ENCODE data around the gene VEGFC. TPM values are rescaled to one million over a fixed set of nuclear protein-coding genes. Genes with fewer than 3 reads are reported as not detected.

Gene VEGFC
- total and polyA plus RNA-seq, 7 experiments from 2014 or later: not detected

DNA sequence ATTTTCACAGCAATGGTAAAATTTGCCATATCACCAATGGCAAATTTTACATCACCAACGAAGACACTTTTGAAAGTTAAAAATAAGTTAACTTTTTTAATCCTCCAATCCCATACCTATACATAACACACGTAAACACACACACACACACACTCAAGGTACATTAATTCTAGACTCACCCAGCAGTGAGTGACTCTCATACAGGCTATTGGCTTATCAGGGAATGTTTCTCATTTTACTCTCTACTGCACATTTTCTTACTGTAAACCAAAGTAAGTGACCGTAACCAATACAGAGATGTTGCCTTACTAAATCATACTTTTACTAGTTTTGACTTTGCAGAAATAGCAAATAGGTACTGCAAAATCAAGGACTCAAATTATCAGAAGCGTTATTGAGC lies 2.3 kb downstream of the VEGFC start:
- no peak overlapping the region for H3K27ac Mint-ChIP-seq
- H3K27me3 Mint-ChIP-seq: peaks cover 45 to 61% (median 52%) of the 10 kb centered on the region in 5 donors
- no peak overlapping the region for H3K4me3 Mint-ChIP-seq

DNA sequence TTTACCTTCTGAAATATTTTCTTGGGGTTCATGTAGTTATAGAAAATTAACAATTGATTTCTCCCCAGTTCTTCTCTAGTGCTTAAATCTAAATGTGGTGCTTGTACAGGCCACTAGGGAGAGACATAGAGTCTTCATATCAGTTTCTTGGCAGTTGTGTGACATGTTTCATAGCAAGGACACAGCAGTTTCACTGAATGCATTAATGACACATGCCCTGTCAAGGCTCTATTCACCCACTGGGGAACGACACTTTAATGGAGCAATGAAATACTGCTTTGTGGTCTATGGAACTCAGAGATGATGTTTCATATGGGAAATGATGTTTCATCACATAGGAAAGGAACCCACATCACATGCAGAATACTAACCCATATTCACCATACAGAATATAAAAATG lies 2.8 kb downstream of the VEGFC start:
- POLR2A ChIA-PET: no interaction called here
- H3K27me3 Mint-ChIP-seq: peaks cover 43 to 57% (median 48%) of the 10 kb centered on the region in 5 donors
- no peak for DNase-seq

More for the DNA sequence above, 2.3 kb downstream of the VEGFC start:
- intact Hi-C loops (cut with micrococcal nuclease): loop anchor here in 1 of 2 donors (1.0 to 2.0 kb wide), 4 partner anchors 113 to 414 kb away; no protein-coding TSS in a partner anchor
- H3K27ac ChIP-seq (ENCODE audit: low read depth, low read length): no peak overlapping the region
- H3K4me3 ChIP-seq (ENCODE audit: low read length): no peak overlapping the region
- DNase-seq (no peak), ATAC-seq (no peak)
- peaks cover 0 to 5% of the 10 kb centered on the region in 2 donors for H3K27me3 ChIP-seq (ENCODE audit: control insufficient read depth in 2 of 2, insufficient read depth in 2 of 2, low read length in 2 of 2)
- no peaks in the 10 kb centered on the region for H3K9me3 ChIP-seq (ENCODE audit: control insufficient read depth in 2 of 3, low read length in 3 of 3)
- POLR2A ChIA-PET: no interaction called here
- H3K36me3 Mint-ChIP-seq: peaks cover 0 to 3% (median 0%) of the 10 kb centered on the region in 5 donors
- CTCF ChIA-PET: no interaction called here
- no peaks in the 10 kb centered on the region for H3K36me3 ChIP-seq (ENCODE audit: control insufficient read depth in 2 of 3, insufficient read depth in 3 of 3, low read length in 3 of 3)
- H3K4me1 Mint-ChIP-seq: peaks cover 0 to 20% (median 10%) of the 10 kb centered on the region in 7 donors
- peaks cover 0 to 10% (median 2%) of the 10 kb centered on the region in 11 donors for H3K9me3 Mint-ChIP-seq
- no peaks in the 10 kb centered on the region for H3K4me1 ChIP-seq (ENCODE audit: control insufficient read depth in 2 of 2, insufficient read depth in 2 of 2, low read length in 2 of 2)

DNA sequence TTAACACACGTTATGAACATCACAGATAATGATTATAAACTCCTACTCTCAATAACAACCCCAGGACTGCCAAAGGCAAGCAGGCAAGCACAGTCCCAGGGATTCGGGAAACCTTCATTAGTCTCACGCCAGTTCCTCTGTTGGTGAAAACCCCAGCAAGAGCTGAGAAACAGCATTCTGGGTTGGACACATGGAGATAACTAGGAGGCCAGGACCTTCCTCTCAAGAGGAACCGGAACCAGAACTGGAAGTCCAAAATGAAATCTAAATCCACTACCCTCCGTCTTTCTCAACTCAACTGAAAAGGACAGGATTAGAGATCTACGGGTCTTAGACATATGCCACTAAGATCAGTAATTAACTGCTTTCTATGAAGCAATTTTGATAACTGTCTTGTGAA lies 3.8 kb downstream of the VEGFC start:
- Histone ChIP-seq H3K27ac (ENCODE audit: low read depth, low read length) (no peak overlapping the region), H3K36me3 (ENCODE audit: control insufficient read depth in 2 of 3, insufficient read depth in 3 of 3, low read length in 3 of 3) (no peaks in the 10 kb centered on the region), H3K9me3 (ENCODE audit: control insufficient read depth in 2 of 3, low read length in 3 of 3) (no peaks in the 10 kb centered on the region), H3K27me3 (ENCODE audit: control insufficient read depth in 2 of 2, insufficient read depth in 2 of 2, low read length in 2 of 2) (peaks cover 0 to 5% of the 10 kb centered on the region in 2 donors), H3K4me3 (ENCODE audit: low read length) (no peak overlapping the region), H3K4me1 (ENCODE audit: control insufficient read depth in 2 of 2, insufficient read depth in 2 of 2, low read length in 2 of 2) (no peaks in the 10 kb centered on the region)
- no peak overlapping the region for H3K27ac Mint-ChIP-seq
- H3K4me3 Mint-ChIP-seq: no peak overlapping the region
- ATAC-seq (no peak), DNase-seq (no peak)
- CTCF ChIA-PET: no interaction called here
- H3K36me3 Mint-ChIP-seq: no peaks in the 10 kb centered on the region
- POLR2A ChIA-PET: no interaction called here
- H3K27me3 Mint-ChIP-seq: peaks cover 36 to 49% (median 40%) of the 10 kb centered on the region in 5 donors
- H3K9me3 Mint-ChIP-seq: peaks cover 0 to 5% (median 2%) of the 10 kb centered on the region in 11 donors
- intact Hi-C loops (cut with micrococcal nuclease): no loop called here
- peaks cover 0 to 18% (median 6%) of the 10 kb centered on the region in 7 donors for H3K4me1 Mint-ChIP-seq

More for the DNA sequence above, 2.8 kb downstream of the VEGFC start:
- intact Hi-C loops (cut with micrococcal nuclease): loop anchor here in 1 of 2 donors (1.0 to 2.0 kb wide), 4 partner anchors 113 to 413 kb away; no protein-coding TSS in a partner anchor
- Mint-ChIP-seq H3K36me3 (no peaks in the 10 kb centered on the region), H3K27ac (no peak overlapping the region), H3K9me3 (peaks cover 0 to 8% (median 2%) of the 10 kb centered on the region in 11 donors), H3K4me1 (peaks cover 0 to 20% (median 10%) of the 10 kb centered on the region in 7 donors), H3K4me3 (no peak overlapping the region)
- CTCF ChIA-PET: no interaction called here
- H3K36me3 ChIP-seq (ENCODE audit: control insufficient read depth in 2 of 3, insufficient read depth in 3 of 3, low read length in 3 of 3): no peaks in the 10 kb centered on the region
- H3K27me3 ChIP-seq (ENCODE audit: control insufficient read depth in 2 of 2, insufficient read depth in 2 of 2, low read length in 2 of 2): peaks cover 0 to 5% of the 10 kb centered on the region in 2 donors
- H3K27ac ChIP-seq (ENCODE audit: low read depth, low read length): no peak overlapping the region
- no peak for ATAC-seq
- no peaks in the 10 kb centered on the region for H3K4me1 ChIP-seq (ENCODE audit: control insufficient read depth in 2 of 2, insufficient read depth in 2 of 2, low read length in 2 of 2)
- H3K4me3 ChIP-seq (ENCODE audit: low read length): no peak overlapping the region
- no peaks in the 10 kb centered on the region for H3K9me3 ChIP-seq (ENCODE audit: control insufficient read depth in 2 of 3, low read length in 3 of 3)

DNA sequence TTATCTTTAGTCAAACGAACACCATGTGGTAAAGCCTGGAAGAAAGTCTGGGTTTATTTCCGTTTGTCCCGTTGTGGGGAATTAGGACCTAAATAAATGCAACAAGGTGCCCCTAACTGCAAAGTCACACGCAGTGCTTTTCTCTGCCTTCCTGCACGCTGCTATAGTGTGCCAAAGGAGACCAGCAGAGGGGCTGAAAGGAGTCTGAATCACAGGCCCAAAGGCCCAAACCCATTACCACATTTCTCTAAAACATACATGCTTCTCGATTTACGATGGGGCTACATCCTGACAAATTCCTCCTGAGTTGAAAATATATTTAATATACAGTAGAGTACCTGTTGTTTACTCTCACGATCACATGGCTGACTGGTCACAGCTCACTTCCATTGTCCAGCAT lies 4.5 kb downstream of the VEGFC start:
- Mint-ChIP-seq H3K27ac (no peak overlapping the region), H3K36me3 (no peaks in the 10 kb centered on the region), H3K4me1 (peaks cover 0 to 13% (median 6%) of the 10 kb centered on the region in 7 donors), H3K9me3 (peaks cover 0 to 5% (median 0%) of the 10 kb centered on the region in 11 donors), H3K4me3 (no peak overlapping the region), H3K27me3 (peaks cover 29 to 42% (median 33%) of the 10 kb centered on the region in 5 donors)
- no peak overlapping the region for H3K27ac ChIP-seq (ENCODE audit: low read depth, low read length)
- CTCF ChIA-PET: no interaction called here
- ATAC-seq: no peak
- intact Hi-C loops (cut with micrococcal nuclease): no loop called here
- H3K4me3 ChIP-seq (ENCODE audit: low read length): no peak overlapping the region
- POLR2A ChIA-PET: no interaction called here
- peaks cover 0 to 5% of the 10 kb centered on the region in 2 donors for H3K27me3 ChIP-seq (ENCODE audit: control insufficient read depth in 2 of 2, insufficient read depth in 2 of 2, low read length in 2 of 2)
- no peak for DNase-seq
- H3K4me1 ChIP-seq (ENCODE audit: control insufficient read depth in 2 of 2, insufficient read depth in 2 of 2, low read length in 2 of 2): no peaks in the 10 kb centered on the region
- H3K36me3 ChIP-seq (ENCODE audit: control insufficient read depth in 2 of 3, insufficient read depth in 3 of 3, low read length in 3 of 3): no peaks in the 10 kb centered on the region
- no peaks in the 10 kb centered on the region for H3K9me3 ChIP-seq (ENCODE audit: control insufficient read depth in 2 of 3, low read length in 3 of 3)

DNA sequence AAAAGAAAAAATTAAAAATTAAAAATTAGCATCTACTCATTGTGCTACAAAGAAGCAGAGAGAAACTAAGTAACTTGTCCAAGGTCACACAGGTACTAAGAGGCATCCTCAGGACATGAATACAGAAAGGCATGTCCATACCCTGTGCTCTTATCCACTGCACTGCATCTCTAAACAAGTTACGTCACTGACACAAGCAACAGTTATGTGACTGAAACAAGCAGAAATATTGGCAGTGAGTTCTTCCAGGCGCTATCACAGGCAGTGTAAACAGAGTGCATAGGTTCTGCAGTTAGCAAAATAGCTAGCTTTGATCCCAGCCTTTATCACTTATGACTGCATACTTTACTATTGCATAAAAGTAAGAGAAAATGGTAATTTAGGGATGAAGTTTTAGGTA lies 7.9 kb downstream of the VEGFC start:
- ChIA-PET CTCF (no interaction called here), POLR2A (no interaction called here)
- Mint-ChIP-seq H3K27me3 (peaks cover 9 to 18% (median 14%) of the 10 kb centered on the region in 5 donors), H3K9me3 (peaks cover 0 to 5% (median 0%) of the 10 kb centered on the region in 11 donors), H3K27ac (no peak overlapping the region), H3K4me1 (no peaks in the 10 kb centered on the region), H3K36me3 (no peaks in the 10 kb centered on the region), H3K4me3 (no peak overlapping the region)
- no peaks in the 10 kb centered on the region for H3K4me1 ChIP-seq (ENCODE audit: control insufficient read depth in 2 of 2, insufficient read depth in 2 of 2, low read length in 2 of 2)
- intact Hi-C loops (cut with micrococcal nuclease): no loop called here
- H3K4me3 ChIP-seq (ENCODE audit: low read length): no peak overlapping the region
- DNase-seq (no peak), ATAC-seq (no peak)
- H3K27ac ChIP-seq (ENCODE audit: low read depth, low read length): no peak overlapping the region
- no peaks in the 10 kb centered on the region for H3K27me3 ChIP-seq (ENCODE audit: control insufficient read depth in 2 of 2, insufficient read depth in 2 of 2, low read length in 2 of 2)
- no peaks in the 10 kb centered on the region for H3K9me3 ChIP-seq (ENCODE audit: control insufficient read depth in 2 of 3, low read length in 3 of 3)
- H3K36me3 ChIP-seq (ENCODE audit: control insufficient read depth in 2 of 3, insufficient read depth in 3 of 3, low read length in 3 of 3): no peaks in the 10 kb centered on the region

DNA sequence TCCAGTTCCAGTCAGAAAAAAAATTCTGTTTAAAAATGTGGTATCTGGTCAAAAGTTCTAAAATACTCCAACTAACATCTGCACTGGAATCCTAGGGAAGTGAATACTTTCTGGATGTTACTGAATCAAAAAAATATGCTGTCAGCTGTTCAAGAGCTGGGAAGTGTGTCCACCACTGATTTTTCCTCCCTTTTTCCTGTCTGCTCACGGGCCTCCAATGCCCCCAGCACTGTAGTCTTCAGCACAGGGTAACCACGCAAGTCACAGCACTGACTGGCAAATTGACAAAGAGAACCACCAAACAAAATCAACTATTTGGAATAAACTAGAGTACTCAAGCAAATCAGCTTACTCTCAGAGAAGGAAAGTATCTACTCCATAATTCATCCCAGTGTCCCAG lies 9.9 kb downstream of the VEGFC start:
- Mint-ChIP-seq H3K36me3 (no peaks in the 10 kb centered on the region), H3K27ac (no peak overlapping the region), H3K4me1 (no peaks in the 10 kb centered on the region), H3K4me3 (no peak overlapping the region), H3K27me3 (peaks cover 0 to 9% (median 4%) of the 10 kb centered on the region in 5 donors), H3K9me3 (peaks cover 0 to 5% (median 0%) of the 10 kb centered on the region in 11 donors)
- intact Hi-C loops (cut with micrococcal nuclease): no loop called here
- H3K36me3 ChIP-seq (ENCODE audit: control insufficient read depth in 2 of 3, insufficient read depth in 3 of 3, low read length in 3 of 3): no peaks in the 10 kb centered on the region
- no peak overlapping the region for H3K4me3 ChIP-seq (ENCODE audit: low read length)
- H3K27me3 ChIP-seq (ENCODE audit: control insufficient read depth in 2 of 2, insufficient read depth in 2 of 2, low read length in 2 of 2): no peaks in the 10 kb centered on the region
- no peaks in the 10 kb centered on the region for H3K4me1 ChIP-seq (ENCODE audit: control insufficient read depth in 2 of 2, insufficient read depth in 2 of 2, low read length in 2 of 2)
- H3K27ac ChIP-seq (ENCODE audit: low read depth, low read length): no peak overlapping the region
- POLR2A ChIA-PET: no interaction called here
- DNase-seq (no peak), ATAC-seq (no peak)
- CTCF ChIA-PET: no interaction called here
- H3K9me3 ChIP-seq (ENCODE audit: control insufficient read depth in 2 of 3, low read length in 3 of 3): no peaks in the 10 kb centered on the region

DNA sequence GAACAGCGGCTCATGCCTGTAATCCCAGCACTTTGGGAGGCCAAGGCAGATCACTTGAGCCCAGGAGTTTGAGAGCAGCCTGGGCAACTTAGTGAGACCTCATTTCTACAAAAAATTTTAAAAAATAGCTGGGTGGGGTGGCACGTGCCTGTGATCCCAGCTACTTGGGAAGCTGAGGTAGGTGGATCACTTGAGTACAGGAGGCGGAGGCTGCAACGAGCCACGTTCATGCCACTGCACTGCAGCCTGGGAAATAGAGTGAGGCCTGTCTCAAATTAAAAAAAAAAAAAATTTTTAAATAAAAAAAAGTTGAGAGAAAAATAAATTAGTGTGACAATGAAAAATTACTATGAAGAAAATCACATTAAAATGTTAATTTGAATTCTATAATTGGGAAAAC lies 10.5 kb downstream of the VEGFC start:
- H3K27me3 ChIP-seq (ENCODE audit: control insufficient read depth in 2 of 2, insufficient read depth in 2 of 2, low read length in 2 of 2): no peaks in the 10 kb centered on the region
- no peak overlapping the region for H3K4me3 ChIP-seq (ENCODE audit: low read length)
- no peak for DNase-seq
- H3K36me3 ChIP-seq (ENCODE audit: control insufficient read depth in 2 of 3, insufficient read depth in 3 of 3, low read length in 3 of 3): no peaks in the 10 kb centered on the region
- H3K9me3 Mint-ChIP-seq: peaks cover 0 to 5% (median 0%) of the 10 kb centered on the region in 11 donors
- H3K4me3 Mint-ChIP-seq: no peak overlapping the region
- ChIA-PET POLR2A (no interaction called here), CTCF (no interaction called here)
- H3K36me3 Mint-ChIP-seq: no peaks in the 10 kb centered on the region
- H3K4me1 ChIP-seq (ENCODE audit: control insufficient read depth in 2 of 2, insufficient read depth in 2 of 2, low read length in 2 of 2): no peaks in the 10 kb centered on the region
- intact Hi-C loops (cut with micrococcal nuclease): no loop called here
- H3K27me3 Mint-ChIP-seq: peaks cover 0 to 8% (median 4%) of the 10 kb centered on the region in 5 donors
- no peaks in the 10 kb centered on the region for H3K4me1 Mint-ChIP-seq
- ATAC-seq: no peak
- no peak overlapping the region for H3K27ac ChIP-seq (ENCODE audit: low read depth, low read length)
- H3K9me3 ChIP-seq (ENCODE audit: control insufficient read depth in 2 of 3, low read length in 3 of 3): no peaks in the 10 kb centered on the region
- H3K27ac Mint-ChIP-seq: no peak overlapping the region
